Panc1 (cell line): ENCODE measurements around the gene FXR2. TPM values are rescaled to one million over a fixed set of nuclear protein-coding genes. Genes with fewer than 3 reads are reported as not detected.

Experiments
- ATAC-seq: fragments of 200-7000 bp; cut with Tn5 transposase; 2 replicates; pipeline ENCODE4 v1.9.1; 2020; ENCODE audit warnings: mild to moderate bottlenecking, moderate library complexity
- BruUV-seq: library from RNA; stranded (reverse); fragments of 400-500 nt; replicated peaks from 2 replicates; lab custom pipeline; 2021; lab: Mats Ljungman, UMichigan
- CTCF ChIA-PET: fragments of 300-600 bp; sonication (Branson Sonifier 250); formaldehyde crosslinking; loops from one replicate; lab custom pipeline; 2022; ENCODE audit warnings: antibody characterized with exemption; lab: Charles Lee
- POLR2A ChIA-PET: fragments of 300-600 bp; sonication (Branson Sonifier 250); formaldehyde crosslinking; loops from one replicate; lab custom pipeline; 2022; ENCODE audit warnings: antibody characterized with exemption; lab: Charles Lee
- DNase-seq: peaks from one replicate; pipeline ENCODE4 v3.0.0-alpha.2; 2010; ENCODE audit warnings: low read depth, low spot score
- H3K27ac ChIP-seq: 2 replicates; pipeline ENCODE4 v1.5.1; 2011; ENCODE audit warnings: mild to moderate bottlenecking, low read length, inconsistent platforms
- H3K27me3 ChIP-seq: fragments of 200-500 bp; sonication (Bioruptor generic); 2 replicates; pipeline ENCODE4 v1.6.0; 2014; ENCODE audit warnings: low read length, inconsistent platforms; ENCODE audit not compliant: control insufficient read depth, insufficient read depth
- H3K36me3 ChIP-seq: fragments of 200-500 bp; sonication (Bioruptor generic); 2 replicates; pipeline ENCODE4 v1.5.1; 2014; ENCODE audit warnings: inconsistent platforms, mild to moderate bottlenecking, low read length, moderate library complexity; ENCODE audit not compliant: control insufficient read depth, insufficient read depth
- H3K4me1 ChIP-seq: 2 replicates; pipeline ENCODE4 v1.5.1; 2011; ENCODE audit warnings: inconsistent platforms, mild to moderate bottlenecking, low read length, moderate library complexity; ENCODE audit not compliant: control insufficient read depth, insufficient read depth
- H3K4me3 ChIP-seq, 2 experiments: 2 replicates each; pipeline ENCODE4 v1.5.1; 2011 to 2012; ENCODE audit warnings: low read depth in 2 of 2, low read length in 2 of 2, mild to moderate bottlenecking in 2 of 2, inconsistent platforms in 1 of 2, moderate library complexity in 1 of 2
- H3K9me3 ChIP-seq: fragments of 200-500 bp; sonication (Bioruptor generic); 2 replicates; pipeline ENCODE4 v1.5.1; 2014; ENCODE audit warnings: low read depth, mild to moderate bottlenecking, inconsistent platforms, low read length, moderate library complexity; ENCODE audit not compliant: control insufficient read depth, insufficient read depth
- POLR2AphosphoS5 ChIP-seq: IDR thresholded peaks from 2 replicates; pipeline ENCODE4 v1.6.1; 2012; ENCODE audit warnings: mild to moderate bottlenecking, low read depth, low read length, moderate library complexity
- SIN3A ChIP-seq: IDR thresholded peaks from 2 replicates; pipeline ENCODE4 v1.6.1; 2012; ENCODE audit warnings: low read depth, mild to moderate bottlenecking, low read length, moderate library complexity, borderline replicate concordance; ENCODE audit not compliant: insufficient read depth
- TCF7L2 ChIP-seq: IDR thresholded peaks from 2 replicates; pipeline ENCODE4 v1.6.1; 2011; ENCODE audit warnings: mild to moderate bottlenecking, low read depth, low read length, inconsistent platforms
- in situ Hi-C: cut with HindIII; loops from 2 replicates; pipeline ENCODE4 v1.10.0; 2016; ENCODE audit warnings: low sequenced_read_pairs, low pct_unique_long_range_greater_than_20kb
- intact Hi-C: fragments of 100-400 bp; cut with micrococcal nuclease; formaldehyde crosslinking; loops from one replicate; pipeline ENCODE4 v1.10.0; 2022; ENCODE audit not compliant: unreplicated experiment
- total RNA-seq: library from RNA; stranded (reverse); gene quantifications from one replicate; pipeline ENCODE4 v1.2.1, GENCODE V29; 2021; ENCODE audit not compliant: unreplicated experiment
- TF ChIP-seq, protein P1 (sequence below), 2 experiments: IDR thresholded peaks; 2 replicates each; pipeline ENCODE4 v1.6.1; 2011 to 2012; ENCODE audit warnings: low read depth in 2 of 2, control low read depth in 1 of 2, low read length in 1 of 2, mild to moderate bottlenecking in 1 of 2, moderate library complexity in 1 of 2; ENCODE audit not compliant: insufficient read depth in 1 of 2
- TF ChIP-seq, protein P2 (sequence below): fragments of 450-650 bp; IDR thresholded peaks from 2 replicates; pipeline ENCODE4 v1.5.1; 2017; ENCODE audit warnings: mild to moderate bottlenecking

FXR2 gene
- total RNA-seq, 1 experiment from 2014 or later = 39.7 TPM

DNA sequence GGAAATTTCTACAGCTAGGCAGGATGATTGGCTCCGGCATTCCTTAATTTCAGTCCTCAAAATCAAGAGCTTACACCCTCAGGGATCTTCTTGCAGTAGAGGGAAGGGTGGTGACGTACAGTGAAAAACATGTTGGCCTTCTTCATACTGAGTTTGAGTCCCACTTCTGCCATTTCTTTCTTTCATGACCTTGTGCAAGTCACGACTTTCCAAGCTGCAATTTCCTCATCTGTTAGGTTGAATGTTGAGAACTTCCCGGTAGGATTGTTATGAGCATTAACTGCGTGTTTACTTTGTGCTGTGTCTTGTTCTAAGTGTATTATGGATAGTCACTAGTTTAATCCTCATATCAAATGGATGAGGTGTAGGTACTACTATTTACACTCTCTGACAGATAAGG is 45.1 kb downstream of the FXR2 start:
- ChIA-PET CTCF (no interaction called here), POLR2A (no interaction called here)
- Histone ChIP-seq H3K9me3 (no peaks in the 10 kb centered on the region), H3K36me3 (peaks cover 10% of the 10 kb centered on the region), H3K27ac (no peak overlapping the region), H3K4me3 (no peak overlapping the region), H3K4me1 (peaks cover 6% of the 10 kb centered on the region), H3K27me3 (no peaks in the 10 kb centered on the region)
- in situ Hi-C loops (no loop called here), intact Hi-C loops (no loop called here)
- BruUV-seq = no TSS peak
- no peak for DNase-seq
- TF ChIP-seq TCF7L2 (no peak), SIN3A (no peak)
- TF ChIP-seq, protein P1, sequence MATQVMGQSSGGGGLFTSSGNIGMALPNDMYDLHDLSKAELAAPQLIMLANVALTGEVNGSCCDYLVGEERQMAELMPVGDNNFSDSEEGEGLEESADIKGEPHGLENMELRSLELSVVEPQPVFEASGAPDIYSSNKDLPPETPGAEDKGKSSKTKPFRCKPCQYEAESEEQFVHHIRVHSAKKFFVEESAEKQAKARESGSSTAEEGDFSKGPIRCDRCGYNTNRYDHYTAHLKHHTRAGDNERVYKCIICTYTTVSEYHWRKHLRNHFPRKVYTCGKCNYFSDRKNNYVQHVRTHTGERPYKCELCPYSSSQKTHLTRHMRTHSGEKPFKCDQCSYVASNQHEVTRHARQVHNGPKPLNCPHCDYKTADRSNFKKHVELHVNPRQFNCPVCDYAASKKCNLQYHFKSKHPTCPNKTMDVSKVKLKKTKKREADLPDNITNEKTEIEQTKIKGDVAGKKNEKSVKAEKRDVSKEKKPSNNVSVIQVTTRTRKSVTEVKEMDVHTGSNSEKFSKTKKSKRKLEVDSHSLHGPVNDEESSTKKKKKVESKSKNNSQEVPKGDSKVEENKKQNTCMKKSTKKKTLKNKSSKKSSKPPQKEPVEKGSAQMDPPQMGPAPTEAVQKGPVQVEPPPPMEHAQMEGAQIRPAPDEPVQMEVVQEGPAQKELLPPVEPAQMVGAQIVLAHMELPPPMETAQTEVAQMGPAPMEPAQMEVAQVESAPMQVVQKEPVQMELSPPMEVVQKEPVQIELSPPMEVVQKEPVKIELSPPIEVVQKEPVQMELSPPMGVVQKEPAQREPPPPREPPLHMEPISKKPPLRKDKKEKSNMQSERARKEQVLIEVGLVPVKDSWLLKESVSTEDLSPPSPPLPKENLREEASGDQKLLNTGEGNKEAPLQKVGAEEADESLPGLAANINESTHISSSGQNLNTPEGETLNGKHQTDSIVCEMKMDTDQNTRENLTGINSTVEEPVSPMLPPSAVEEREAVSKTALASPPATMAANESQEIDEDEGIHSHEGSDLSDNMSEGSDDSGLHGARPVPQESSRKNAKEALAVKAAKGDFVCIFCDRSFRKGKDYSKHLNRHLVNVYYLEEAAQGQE (IDR thresholded peaks at IDR 0.05; ENCODE audit: insufficient read depth in 1 of 2, low read depth in 2 of 2, low read length in 1 of 2) = no peak
- TF ChIP-seq, protein P2, sequence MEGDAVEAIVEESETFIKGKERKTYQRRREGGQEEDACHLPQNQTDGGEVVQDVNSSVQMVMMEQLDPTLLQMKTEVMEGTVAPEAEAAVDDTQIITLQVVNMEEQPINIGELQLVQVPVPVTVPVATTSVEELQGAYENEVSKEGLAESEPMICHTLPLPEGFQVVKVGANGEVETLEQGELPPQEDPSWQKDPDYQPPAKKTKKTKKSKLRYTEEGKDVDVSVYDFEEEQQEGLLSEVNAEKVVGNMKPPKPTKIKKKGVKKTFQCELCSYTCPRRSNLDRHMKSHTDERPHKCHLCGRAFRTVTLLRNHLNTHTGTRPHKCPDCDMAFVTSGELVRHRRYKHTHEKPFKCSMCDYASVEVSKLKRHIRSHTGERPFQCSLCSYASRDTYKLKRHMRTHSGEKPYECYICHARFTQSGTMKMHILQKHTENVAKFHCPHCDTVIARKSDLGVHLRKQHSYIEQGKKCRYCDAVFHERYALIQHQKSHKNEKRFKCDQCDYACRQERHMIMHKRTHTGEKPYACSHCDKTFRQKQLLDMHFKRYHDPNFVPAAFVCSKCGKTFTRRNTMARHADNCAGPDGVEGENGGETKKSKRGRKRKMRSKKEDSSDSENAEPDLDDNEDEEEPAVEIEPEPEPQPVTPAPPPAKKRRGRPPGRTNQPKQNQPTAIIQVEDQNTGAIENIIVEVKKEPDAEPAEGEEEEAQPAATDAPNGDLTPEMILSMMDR = no peak
- ATAC-seq = no peak

DNA sequence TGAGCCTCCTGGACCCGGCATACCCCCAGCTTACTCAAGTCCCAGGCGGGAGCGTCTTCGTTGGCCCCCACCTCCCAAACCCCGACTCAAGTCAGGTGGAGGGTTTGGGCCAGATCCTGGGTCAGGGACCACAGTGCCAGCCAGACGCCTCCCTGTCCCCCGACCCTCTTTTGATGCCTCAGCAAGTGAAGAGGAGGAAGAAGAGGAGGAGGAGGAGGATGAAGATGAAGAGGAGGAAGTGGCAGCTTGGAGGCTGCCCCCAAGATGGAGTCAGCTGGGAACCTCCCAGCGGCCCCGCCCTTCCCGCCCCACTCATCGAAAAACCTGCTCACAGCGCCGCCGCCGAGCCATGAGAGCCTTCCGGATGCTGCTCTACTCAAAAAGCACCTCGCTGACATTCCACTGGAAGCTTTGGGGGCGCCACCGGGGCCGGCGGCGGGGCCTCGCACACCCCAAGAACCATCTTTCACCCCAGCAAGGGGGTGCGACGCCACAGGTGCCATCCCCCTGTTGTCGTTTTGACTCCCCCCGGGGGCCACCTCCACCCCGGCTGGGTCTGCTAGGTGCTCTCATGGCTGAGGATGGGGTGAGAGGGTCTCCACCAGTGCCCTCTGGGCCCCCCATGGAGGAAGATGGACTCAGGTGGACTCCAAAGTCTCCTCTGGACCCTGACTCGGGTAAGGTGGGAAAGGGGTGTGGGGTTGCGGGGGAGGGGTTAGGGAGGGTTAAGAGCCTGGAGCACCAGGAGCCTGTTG is 51.4 kb downstream of the FXR2 start:
- H3K36me3 ChIP-seq = peaks cover 4% of the 10 kb centered on the region
- no peaks in the 10 kb centered on the region for H3K27me3 ChIP-seq
- no peaks in the 10 kb centered on the region for H3K9me3 ChIP-seq
- intact Hi-C loops (no loop called here), in situ Hi-C loops (no loop called here)
- POLR2A ChIA-PET = no interaction called here
- TF ChIP-seq POLR2AphosphoS5 (no peak), TCF7L2 (no peak), SIN3A (no peak)
- TF ChIP-seq, protein P1 (IDR thresholded peaks at IDR 0.05; ENCODE audit: insufficient read depth in 1 of 2, low read depth in 2 of 2, low read length in 1 of 2) = no peak
- TF ChIP-seq, protein P2 = no peak
- CTCF ChIA-PET = no interaction called here
- H3K27ac ChIP-seq = peak overlapping the region; percentile 89; the same call in 1 of the 2 replicates
- H3K4me1 ChIP-seq = peaks cover 21% of the 10 kb centered on the region
- DNase-seq (no peak), ATAC-seq (no peak)
- BruUV-seq = no TSS peak
- peak overlapping the region; percentile 66 to 80 for H3K4me3 ChIP-seq
